ENCODE measurements around the gene CFAP251.

DNA sequence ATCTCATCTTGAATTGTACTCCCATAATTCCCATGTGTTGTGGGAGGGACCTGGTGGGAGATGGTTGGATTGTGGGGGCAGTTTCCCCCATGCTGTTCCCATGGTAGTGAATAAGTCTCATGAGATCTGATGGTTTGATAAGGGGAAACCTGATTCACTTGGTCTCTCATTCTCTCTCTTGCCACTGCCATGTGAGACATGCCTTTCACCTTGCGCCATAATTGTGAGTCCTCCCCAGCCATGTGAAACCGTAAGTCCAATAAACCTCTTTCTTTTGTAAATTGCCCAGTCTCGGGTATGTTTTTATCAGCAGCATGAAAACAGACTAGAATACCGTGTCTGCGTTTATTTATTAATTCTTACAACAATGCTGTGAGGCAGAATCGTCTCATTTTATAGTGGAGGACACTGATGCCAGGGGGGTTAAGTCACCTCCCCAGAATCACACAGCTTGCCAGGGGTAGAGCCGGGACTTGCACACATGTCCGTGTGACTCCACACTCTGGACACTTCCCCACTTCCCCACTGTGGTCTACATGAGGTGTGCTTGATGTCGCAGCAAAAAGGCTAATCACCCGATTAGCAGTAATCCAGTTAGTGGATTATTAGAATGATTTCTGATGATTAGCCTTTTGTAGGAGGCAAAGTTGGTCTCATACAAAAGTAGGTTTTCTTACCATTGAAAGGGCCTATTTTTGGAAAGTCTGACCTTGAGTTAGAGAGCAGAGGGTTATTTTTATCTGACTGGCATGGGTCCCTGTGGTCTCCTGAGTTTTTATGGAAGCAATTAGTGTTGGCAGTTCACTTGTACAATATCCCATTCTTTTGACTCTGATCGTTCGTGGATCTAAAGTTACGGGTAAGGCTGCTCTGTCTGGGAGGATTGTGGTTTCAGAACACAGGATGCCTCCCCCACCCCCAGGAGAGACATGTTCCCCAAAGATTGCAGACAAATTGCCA, 55.9 kb downstream of the CFAP251 start:
- TF ChIP-seq EP300 (conservative IDR thresholded peaks at IDR 0.05; ENCODE audit: poor library complexity, severe bottlenecking) (no peak), POLR2AphosphoS5 (IDR thresholded peaks at IDR 0.05) (no peak), RAD21 (conservative IDR thresholded peaks at IDR 0.05) (no peak), EZH2 (IDR thresholded peaks at IDR 0.05; ENCODE audit: borderline replicate concordance, insufficient read depth, low read length, poor library complexity, severe bottlenecking) (no peak), MXI1 (conservative IDR thresholded peaks at IDR 0.05; ENCODE audit: poor library complexity, severe bottlenecking) (no peak), TAF1 (IDR thresholded peaks at IDR 0.05; ENCODE audit: low read depth) (no peak), SMC3 (conservative IDR thresholded peaks at IDR 0.05; ENCODE audit: poor library complexity) (no peak)
- TF ChIP-seq, protein P1, sequence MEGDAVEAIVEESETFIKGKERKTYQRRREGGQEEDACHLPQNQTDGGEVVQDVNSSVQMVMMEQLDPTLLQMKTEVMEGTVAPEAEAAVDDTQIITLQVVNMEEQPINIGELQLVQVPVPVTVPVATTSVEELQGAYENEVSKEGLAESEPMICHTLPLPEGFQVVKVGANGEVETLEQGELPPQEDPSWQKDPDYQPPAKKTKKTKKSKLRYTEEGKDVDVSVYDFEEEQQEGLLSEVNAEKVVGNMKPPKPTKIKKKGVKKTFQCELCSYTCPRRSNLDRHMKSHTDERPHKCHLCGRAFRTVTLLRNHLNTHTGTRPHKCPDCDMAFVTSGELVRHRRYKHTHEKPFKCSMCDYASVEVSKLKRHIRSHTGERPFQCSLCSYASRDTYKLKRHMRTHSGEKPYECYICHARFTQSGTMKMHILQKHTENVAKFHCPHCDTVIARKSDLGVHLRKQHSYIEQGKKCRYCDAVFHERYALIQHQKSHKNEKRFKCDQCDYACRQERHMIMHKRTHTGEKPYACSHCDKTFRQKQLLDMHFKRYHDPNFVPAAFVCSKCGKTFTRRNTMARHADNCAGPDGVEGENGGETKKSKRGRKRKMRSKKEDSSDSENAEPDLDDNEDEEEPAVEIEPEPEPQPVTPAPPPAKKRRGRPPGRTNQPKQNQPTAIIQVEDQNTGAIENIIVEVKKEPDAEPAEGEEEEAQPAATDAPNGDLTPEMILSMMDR (IDR thresholded peaks at IDR 0.05; ENCODE audit: poor library complexity, severe bottlenecking) = no peak
- TF ChIP-seq, protein P2, sequence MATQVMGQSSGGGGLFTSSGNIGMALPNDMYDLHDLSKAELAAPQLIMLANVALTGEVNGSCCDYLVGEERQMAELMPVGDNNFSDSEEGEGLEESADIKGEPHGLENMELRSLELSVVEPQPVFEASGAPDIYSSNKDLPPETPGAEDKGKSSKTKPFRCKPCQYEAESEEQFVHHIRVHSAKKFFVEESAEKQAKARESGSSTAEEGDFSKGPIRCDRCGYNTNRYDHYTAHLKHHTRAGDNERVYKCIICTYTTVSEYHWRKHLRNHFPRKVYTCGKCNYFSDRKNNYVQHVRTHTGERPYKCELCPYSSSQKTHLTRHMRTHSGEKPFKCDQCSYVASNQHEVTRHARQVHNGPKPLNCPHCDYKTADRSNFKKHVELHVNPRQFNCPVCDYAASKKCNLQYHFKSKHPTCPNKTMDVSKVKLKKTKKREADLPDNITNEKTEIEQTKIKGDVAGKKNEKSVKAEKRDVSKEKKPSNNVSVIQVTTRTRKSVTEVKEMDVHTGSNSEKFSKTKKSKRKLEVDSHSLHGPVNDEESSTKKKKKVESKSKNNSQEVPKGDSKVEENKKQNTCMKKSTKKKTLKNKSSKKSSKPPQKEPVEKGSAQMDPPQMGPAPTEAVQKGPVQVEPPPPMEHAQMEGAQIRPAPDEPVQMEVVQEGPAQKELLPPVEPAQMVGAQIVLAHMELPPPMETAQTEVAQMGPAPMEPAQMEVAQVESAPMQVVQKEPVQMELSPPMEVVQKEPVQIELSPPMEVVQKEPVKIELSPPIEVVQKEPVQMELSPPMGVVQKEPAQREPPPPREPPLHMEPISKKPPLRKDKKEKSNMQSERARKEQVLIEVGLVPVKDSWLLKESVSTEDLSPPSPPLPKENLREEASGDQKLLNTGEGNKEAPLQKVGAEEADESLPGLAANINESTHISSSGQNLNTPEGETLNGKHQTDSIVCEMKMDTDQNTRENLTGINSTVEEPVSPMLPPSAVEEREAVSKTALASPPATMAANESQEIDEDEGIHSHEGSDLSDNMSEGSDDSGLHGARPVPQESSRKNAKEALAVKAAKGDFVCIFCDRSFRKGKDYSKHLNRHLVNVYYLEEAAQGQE (IDR thresholded peaks at IDR 0.05; ENCODE audit: borderline replicate concordance) = no peak
